Activated CD8-positive, alpha-beta memory T cell treated with anti-CD3 and anti-CD28 coated beads for 1 hour (primary cell): Measurements from ENCODE around the gene OSBPL8.
"Not testable (repeated sequence)": the region's sequence is repeated elsewhere in the genome, so short reads cannot be mapped to it uniquely, and the experiment has no call there.

Experiments used
- DNase-seq, 2 donors: peaks; one replicate each; pipeline ENCODE4 v3.0.0-alpha.2; 2020; ENCODE audit warnings: low read depth in 1 of 2; ENCODE audit errors: extremely low read depth in 1 of 2

The OSBPL8 gene

GRCh38 chr12:76529226-76529918 is 30.2 kb downstream of the OSBPL8 start:
- no peak for DNase-seq

- no peak for DNase-seq
These were observed 36.2 kb downstream of the OSBPL8 start for GRCh38 chr12:76523408-76523807.

GRCh38 chr12:76520348-76520747 is 39.2 kb downstream of the OSBPL8 start:
- no peak for DNase-seq

GRCh38 chr12:76519538-76519937 is 40.0 kb downstream of the OSBPL8 start:
- no peak for DNase-seq

GRCh38 chr12:76518699-76519098 is 40.9 kb downstream of the OSBPL8 start:
- no peak for DNase-seq

- DNase-seq: no peak
These were observed 44.3 kb downstream of the OSBPL8 start for GRCh38 chr12:76515271-76515670.

GRCh38 chr12:76511116-76511716 is 48.4 kb downstream of the OSBPL8 start:
- DNase-seq: not testable (repeated sequence)

GRCh38 chr12:76508128-76508980 is 51.2 kb downstream of the OSBPL8 start:
- DNase-seq: no peak

GRCh38 chr12:76506149-76506548 is 53.4 kb downstream of the OSBPL8 start:
- DNase-seq: no peak

GRCh38 chr12:76505050-76505449 is 54.5 kb downstream of the OSBPL8 start:
- DNase-seq: no peak

GRCh38 chr12:76504606-76505005 is 55.0 kb downstream of the OSBPL8 start:
- no peak for DNase-seq

- DNase-seq: no peak
These were observed 55.6 kb downstream of the OSBPL8 start for GRCh38 chr12:76503957-76504356.

GRCh38 chr12:76501390-76501789 is 58.2 kb downstream of the OSBPL8 start:
- no peak for DNase-seq

GRCh38 chr12:76499136-76499535 is 60.4 kb downstream of the OSBPL8 start:
- not testable (repeated sequence) for DNase-seq

- DNase-seq: no peak
These were observed 64.0 kb downstream of the OSBPL8 start for GRCh38 chr12:76495556-76495955.

- DNase-seq: no peak
These were observed 68.3 kb downstream of the OSBPL8 start for GRCh38 chr12:76491292-76491691.

- DNase-seq: no peak
These were observed 68.8 kb downstream of the OSBPL8 start for GRCh38 chr12:76490763-76491162.

GRCh38 chr12:76489737-76490136 is 69.8 kb downstream of the OSBPL8 start:
- no peak for DNase-seq

GRCh38 chr12:76486011-76486410 is 73.6 kb downstream of the OSBPL8 start:
- DNase-seq: no peak

- DNase-seq: no peak
These were observed 78.8 kb downstream of the OSBPL8 start for GRCh38 chr12:76480796-76481195.

- no peak for DNase-seq
These were observed 81.5 kb downstream of the OSBPL8 start for GRCh38 chr12:76478045-76478444.

- not testable (repeated sequence) for DNase-seq
These were observed 86.7 kb downstream of the OSBPL8 start for GRCh38 chr12:76472862-76473261.
